ENCODE results near the gene CBX8. TPM values are rescaled to one million over a fixed set of nuclear protein-coding genes. Genes with fewer than 3 reads are reported as not detected.

Gene CBX8
- total and polyA plus RNA-seq, 2 of the 13 experiments (the other 11 are each of a cell fraction or from before 2014, with no cell fraction given): 0.34 to 12.6 TPM

GRCh38 chr17:79808763-79809529 lies 12.1 kb upstream of the CBX8 start (continued):
- no peak for TF ChIP-seq PLSCR1 (CRISPR knock-in tag; IDR thresholded peaks at IDR 0.05; ENCODE audit: borderline replicate concordance)
- no peak for TF ChIP-seq ZNF761 (CRISPR knock-in tag; conservative IDR thresholded peaks at IDR 0.05)
- TF ChIP-seq PRDM10 (CRISPR knock-in tag; IDR thresholded peaks at IDR 0.05; ENCODE audit: low read depth): no peak
- no peak for TF ChIP-seq ZNF333 (CRISPR knock-in tag; IDR thresholded peaks at IDR 0.05; ENCODE audit: borderline replicate concordance)
- TF ChIP-seq MZF1 (CRISPR knock-in tag; IDR thresholded peaks at IDR 0.05; ENCODE audit: borderline replicate concordance): no peak
- no peak for TF ChIP-seq MEIS1 (CRISPR knock-in tag; IDR thresholded peaks at IDR 0.05; ENCODE audit: borderline replicate concordance)
- TF ChIP-seq ZNF280B (CRISPR knock-in tag; IDR thresholded peaks at IDR 0.05; ENCODE audit: borderline replicate concordance): no peak; the same call in 1 of the 2 replicates
- TF ChIP-seq ATF1 (CRISPR knock-in tag; IDR thresholded peaks at IDR 0.05): no peak
- no peak for TF ChIP-seq YEATS2 (CRISPR knock-in tag; IDR thresholded peaks at IDR 0.05; ENCODE audit: borderline replicate concordance)
- no peak for TF ChIP-seq ZNF891 (CRISPR knock-in tag; IDR thresholded peaks at IDR 0.05)
- no peak for TF ChIP-seq ATRX (CRISPR knock-in tag; IDR thresholded peaks at IDR 0.05; ENCODE audit: borderline replicate concordance)
- TF ChIP-seq MNT (IDR thresholded peaks at IDR 0.05): no peak
- no peak for TF ChIP-seq CHD4 (IDR thresholded peaks at IDR 0.05; ENCODE audit: borderline replicate concordance, low read length)
- TF ChIP-seq KLF9 (CRISPR knock-in tag; IDR thresholded peaks at IDR 0.05; ENCODE audit: low read depth): no peak
- no peak for TF ChIP-seq ZBTB43 (CRISPR knock-in tag; conservative IDR thresholded peaks at IDR 0.05)
- no peak for TF ChIP-seq NCOA1 (CRISPR knock-in tag; IDR thresholded peaks at IDR 0.05)
- TF ChIP-seq ZNF672 (CRISPR knock-in tag; IDR thresholded peaks at IDR 0.05): no peak

Data from HepG2 (cell line).